Measurements from ENCODE around the gene CCDC154. TPM values are rescaled to one million over a fixed set of nuclear protein-coding genes. Genes with fewer than 3 reads are reported as not detected.

CCDC154 gene
- total RNA-seq, 1 donor from 2014 or later = 3.2 TPM

- intact Hi-C loops (cut with micrococcal nuclease) = no loop called here
Observed at GRCh38 chr16:1394367-1394951, 49.9 kb downstream of the CCDC154 start.

- intact Hi-C loops (cut with micrococcal nuclease) = no loop called here
Observed at GRCh38 chr16:1393613-1394176, 50.7 kb downstream of the CCDC154 start.

GRCh38 chr16:1392826-1393225 is 51.5 kb downstream of the CCDC154 start:
- intact Hi-C loops (cut with micrococcal nuclease) = no loop called here

GRCh38 chr16:1390239-1390779 is 54.0 kb downstream of the CCDC154 start:
- intact Hi-C loops (cut with micrococcal nuclease) = no loop called here

GRCh38 chr16:1389762-1390161 is 54.6 kb downstream of the CCDC154 start:
- intact Hi-C loops (cut with micrococcal nuclease) = no loop called here

- intact Hi-C loops (cut with micrococcal nuclease) = no loop called here
Observed at GRCh38 chr16:1387331-1387730, 57.0 kb downstream of the CCDC154 start.

- intact Hi-C loops (cut with micrococcal nuclease) = no loop called here
Observed at GRCh38 chr16:1385232-1385631, 59.1 kb downstream of the CCDC154 start.

Other genes with a start within 250 kb of the CCDC154 start
- not detected in 2 replicates for gene TPSG1, start 219.3 kb downstream of the CCDC154 start, total RNA-seq
- gene TPSB2, start 214.4 kb downstream of the CCDC154 start, total RNA-seq = not detected in 2 replicates
- gene TPSAB1, start 203.9 kb downstream of the CCDC154 start, total RNA-seq = not detected in 2 replicates
- not detected in 2 replicates for gene TPSD1, start 188.5 kb downstream of the CCDC154 start, total RNA-seq
- gene UBE2I, start 134.9 kb downstream of the CCDC154 start, total RNA-seq = 217 and 224 TPM in 2 replicates
- 1.4 and 1.8 TPM in 2 replicates for gene BAIAP3, start 110.9 kb downstream of the CCDC154 start, total RNA-seq
- 53.7 and 60.0 TPM in 2 replicates for gene TSR3, start 92.7 kb downstream of the CCDC154 start, total RNA-seq
- 36.1 and 39.1 TPM in 2 replicates for gene GNPTG, start 92.6 kb downstream of the CCDC154 start, total RNA-seq
- 43.3 and 47.9 TPM in 2 replicates for gene UNKL, start 29.9 kb downstream of the CCDC154 start, total RNA-seq
- 13.2 and 16.4 TPM in 2 replicates for gene UQCC4, start 23.8 kb downstream of the CCDC154 start, total RNA-seq
- not detected in 2 replicates for gene PERCC1, start 13.5 kb downstream of the CCDC154 start, total RNA-seq
- 80.8 and 81.0 TPM in 2 replicates for gene CLCN7, start 30.5 kb upstream of the CCDC154 start, total RNA-seq
- gene PTX4, start 44.4 kb upstream of the CCDC154 start, total RNA-seq = not detected in 2 replicates
- gene TELO2, start 48.8 kb upstream of the CCDC154 start, total RNA-seq = 55.7 and 56.6 TPM in 2 replicates
- 49.2 and 49.9 TPM in 2 replicates for gene TMEM204, start 89.1 kb upstream of the CCDC154 start, total RNA-seq
- gene IFT140, start 167.5 kb upstream of the CCDC154 start, total RNA-seq = 6.7 and 8.7 TPM in 2 replicates
- gene CRAMP1, start 167.8 kb upstream of the CCDC154 start, total RNA-seq = 36.9 and 37.8 TPM in 2 replicates
- gene JPT2, start 233.7 kb upstream of the CCDC154 start, total RNA-seq = 66.8 and 68.8 TPM in 2 replicates